Measurements from ENCODE around the gene FURIN. TPM values are rescaled to one million over a fixed set of nuclear protein-coding genes. Genes with fewer than 3 reads are reported as not detected.

Gene FURIN
- total and polyA plus RNA-seq, 2 of the 8 experiments (the other 6 are each of a cell fraction or from before 2014, with no cell fraction given), result 15.8 to 32.1 TPM

GRCh38 chr15:90870354-90871138 is 2.2 kb downstream of the FURIN start:
- ChIA-PET CTCF (ENCODE audit: partially characterized antibody) (interaction anchor here (0.6 to 3.2 kb wide), 6 partner anchors 12 to 229 kb away, joined by 3 to 19 read pairs (median 4); partner anchors contain the start of gene HDDC3), POLR2A (ENCODE audit: partially characterized antibody) (interaction anchor here (0.6 to 2.2 kb wide), 10 partner anchors 11 to 125 kb away, joined by 3 to 22 read pairs (median 6); partner anchors contain the start of genes FES and HDDC3)
- peak overlapping the region; percentile 61; the same call in 1 of the 2 replicates for H2BK15ac ChIP-seq (ENCODE audit: low read length)
- no peak overlapping the region for H2BK120ac ChIP-seq (replicated peaks; ENCODE audit: low read depth, low read length)
- no peak overlapping the region for H3K4ac ChIP-seq (replicated peaks; ENCODE audit: insufficient read length, low read depth, low read length)
- peak overlapping the region; percentile 13 to 67 (median 42); a peak in 6 of 7 replicates for H3K9ac ChIP-seq (replicated peaks in 1 of 4; ENCODE audit: extremely low read depth in 1 of 4, low read depth in 3 of 4, low read length in 3 of 4)
- H3K18ac ChIP-seq (ENCODE audit: extremely low read depth, low read length), result peak overlapping the region; percentile 74
- H2BK20ac ChIP-seq (ENCODE audit: low read length), result no peak overlapping the region
- peaks cover 23 to 47% (median 30%) of the 10 kb centered on the region in 4 experiments for H3K4me1 ChIP-seq (replicated peaks in 1 of 4; ENCODE audit: control insufficient read depth in 3 of 4, insufficient read depth in 4 of 4, low read length in 3 of 4)
- H3K14ac ChIP-seq (ENCODE audit: insufficient read length), result no peak overlapping the region
- no peak overlapping the region for H3K27ac ChIP-seq (ENCODE audit: low read depth, low read length)
- peaks cover 2% of the 10 kb centered on the region; the same call in 1 of the 2 replicates for H3K79me1 ChIP-seq (ENCODE audit: low read depth, low read length)
- H2BK12ac ChIP-seq (ENCODE audit: low read depth, low read length), result 0 out of 2 replicates have a peak overlapping the region, but pooled peaks have one; percentile 77
- peaks cover 0 to 5% of the 10 kb centered on the region in 2 experiments; a peak in 2 of 4 replicates for H3K79me2 ChIP-seq (ENCODE audit: control insufficient read depth in 1 of 2, insufficient read depth in 2 of 2, low read length in 2 of 2)
- H4K5ac ChIP-seq (ENCODE audit: insufficient read length, low read depth, low read length), result no peak overlapping the region
- peaks cover 3% of the 10 kb centered on the region; the same call in 1 of the 2 replicates for H3K23me2 ChIP-seq (ENCODE audit: low read depth, low read length)
- no peak overlapping the region; the same call in 1 of the 2 replicates for H4K8ac ChIP-seq (ENCODE audit: extremely low read depth, insufficient read depth, low read length)
- 54% methylated on average over 19 of the region's 19 CpGs; no CpG with 5 or more reads in 1 of the 2 experiments for WGBS, 2 experiments (ENCODE audit: extremely low coverage in 1 of 2, insufficient coverage in 1 of 2, insufficient read length in 1 of 2, insufficient replicate concordance in 2 of 2, low coverage in 1 of 2, low lambda C conversion rate in 2 of 2, missing lambda C conversion rate in 1 of 2)
- H3K36me3 ChIP-seq (ENCODE audit: control insufficient read depth in 2 of 4, insufficient read depth in 4 of 4, low read length in 3 of 4), result no peaks in the 10 kb centered on the region
- FAIRE-seq (no peak), DNase-seq (ENCODE audit: low read depth in 1 of 2, low spot score in 2 of 2) (no peak)
- peaks cover 0 to under 1% of the 10 kb centered on the region in 2 experiments for H4K20me1 ChIP-seq (replicated peaks in 1 of 2; ENCODE audit: control insufficient read depth in 1 of 2, insufficient read depth in 2 of 2, low read length in 2 of 2)
- peak overlapping the region; percentile 72 to 79 for H3K4me2 ChIP-seq (ENCODE audit: insufficient read depth in 1 of 2, low read depth in 2 of 2, low read length in 2 of 2)
- no peak overlapping the region for H3K23ac ChIP-seq (ENCODE audit: insufficient read length)
- H3K4me3 ChIP-seq (ENCODE audit: extremely low read depth in 1 of 4, insufficient read depth in 2 of 4, low read depth in 3 of 4, low read length in 4 of 4), result peak overlapping the region; percentile 47 to 73 (median 63)
- H2BK5ac ChIP-seq (ENCODE audit: low read depth, low read length), result no peak overlapping the region
- H3K9me3 ChIP-seq (ENCODE audit: insufficient read depth in 2 of 2, low read depth in 1 of 2, low read length in 1 of 2), result no peaks in the 10 kb centered on the region
- no peak overlapping the region for H4K91ac ChIP-seq (replicated peaks; ENCODE audit: insufficient read length, low read length)
- H3K56ac ChIP-seq (replicated peaks; ENCODE audit: insufficient read length, low read depth, low read length), result peak overlapping the region; percentile 8
- H2AK5ac ChIP-seq (ENCODE audit: low read depth, low read length), result no peak overlapping the region
- H2AFZ ChIP-seq (ENCODE audit: low read length), result no peak overlapping the region
- no peaks in the 10 kb centered on the region for H3K27me3 ChIP-seq (replicated peaks in 1 of 4; ENCODE audit: control insufficient read depth in 3 of 4, extremely low read depth in 1 of 4, insufficient read depth in 3 of 4, low read length in 3 of 4)
- no peak for TF ChIP-seq GABPA (IDR thresholded peaks at IDR 0.05; ENCODE audit: borderline replicate concordance, insufficient read depth, low read length)
- no peak for TF ChIP-seq CBX5 (IDR thresholded peaks at IDR 0.05; ENCODE audit: low read depth, low read length)
- no peak for TF ChIP-seq SIN3A (conservative IDR thresholded peaks at IDR 0.05 in 1 of 2, IDR thresholded peaks at IDR 0.05 in 1 of 2; ENCODE audit: low read depth in 1 of 2, low read length in 2 of 2)
- no peak for TF ChIP-seq SAP30 (IDR thresholded peaks at IDR 0.05; ENCODE audit: insufficient read depth, insufficient replicate concordance, low read length)
- 0 out of 2 replicates have a peak, but pooled peaks have one; percentile 7 for TF ChIP-seq SP1 (IDR thresholded peaks at IDR 0.05; ENCODE audit: low read depth, low read length)
- TF ChIP-seq CREB1 (IDR thresholded peaks at IDR 0.05), result no peak
- TF ChIP-seq NRF1 (IDR thresholded peaks at IDR 0.05; ENCODE audit: low read depth, low read length), result no peak
- TF ChIP-seq KDM1A (IDR thresholded peaks at IDR 0.05; ENCODE audit: borderline replicate concordance, low read length), result peak; percentile 66
- no peak for TF ChIP-seq CHD1 (IDR thresholded peaks at IDR 0.05; ENCODE audit: low read depth, low read length)
- TF ChIP-seq FOSL1 (IDR thresholded peaks at IDR 0.05; ENCODE audit: insufficient read depth, low read depth, low read length), result no peak
- no peak for TF ChIP-seq RFX5 (IDR thresholded peaks at IDR 0.05; ENCODE audit: borderline replicate concordance, low read depth, low read length)

Measured in H1 (cell line).